Endothelial cell (in vitro differentiated cells): ENCODE results near the gene ZNF468. TPM values are rescaled to one million over a fixed set of nuclear protein-coding genes. Genes with fewer than 3 reads are reported as not detected.
A peak's percentile ranks its signal among the peaks of the same experiment; 100 is the strongest.
"Not testable (repeated sequence)": the region's sequence is repeated elsewhere in the genome, so short reads cannot be mapped to it uniquely, and the experiment has no call there.

Experiments used
- DNase-seq: peaks from one replicate; pipeline ENCODE4 v3.0.0; 2021; ENCODE audit warnings: low spot score
- H3K27ac Mint-ChIP-seq: one replicate; pipeline ENCODE4 v1.8.0; 2021; ENCODE audit warnings: mixed read lengths, inconsistent platforms; ENCODE audit not compliant: unreplicated experiment
- H3K27me3 Mint-ChIP-seq: one replicate; pipeline ENCODE4 v1.8.0; 2021; ENCODE audit warnings: mild to moderate bottlenecking, moderate library complexity, mixed read lengths, inconsistent platforms; ENCODE audit not compliant: unreplicated experiment
- H3K36me3 Mint-ChIP-seq: one replicate; pipeline ENCODE4 v1.8.0; 2021; ENCODE audit warnings: mild to moderate bottlenecking, low read depth, mixed read lengths, inconsistent platforms; ENCODE audit not compliant: unreplicated experiment
- H3K4me1 Mint-ChIP-seq: one replicate; pipeline ENCODE4 v1.8.0; 2021; ENCODE audit warnings: mild to moderate bottlenecking, mixed read lengths, inconsistent platforms; ENCODE audit not compliant: unreplicated experiment
- H3K4me3 Mint-ChIP-seq: one replicate; pipeline ENCODE4 v1.8.0; 2021; ENCODE audit warnings: mild to moderate bottlenecking, mixed read lengths, inconsistent platforms; ENCODE audit not compliant: unreplicated experiment
- H3K9me3 Mint-ChIP-seq: one replicate; pipeline ENCODE4 v1.8.0; 2021; ENCODE audit warnings: mixed read lengths, inconsistent platforms; ENCODE audit not compliant: unreplicated experiment
- CTCF ChIP-seq: fragments of 200-600 bp; sonication (generic); IDR thresholded peaks from one replicate; pipeline ENCODE4 v1.5.0; 2021; ENCODE audit warnings: antibody characterized with exemption; ENCODE audit not compliant: unreplicated experiment
- long read RNA-seq: library from polyadenylated mRNA; unstranded; transcript quantifications from one replicate; pipeline ENCODE4 v2.0.0, GENCODE V29; 2020; ENCODE audit not compliant: unreplicated experiment
- total RNA-seq: library from RNA; stranded (reverse); fragmentation: NEBNext Ultra II Directional; extraction: Animal tissue kit (Norgen Biotek cat#: 25700); gene quantifications from one replicate; pipeline ENCODE4 v1.2.1, GENCODE V29; 2021; ENCODE audit not compliant: unreplicated experiment

The ZNF468 gene
- 21.4 TPM for total RNA-seq
- long read RNA-seq, full-length matches to known transcripts = 3 of 4 reads
- long read RNA-seq, partial matches to known transcripts = 0 of 4 reads
- long read RNA-seq, other reads (novel, unspliced or antisense) = 1 of 4 reads

DNA sequence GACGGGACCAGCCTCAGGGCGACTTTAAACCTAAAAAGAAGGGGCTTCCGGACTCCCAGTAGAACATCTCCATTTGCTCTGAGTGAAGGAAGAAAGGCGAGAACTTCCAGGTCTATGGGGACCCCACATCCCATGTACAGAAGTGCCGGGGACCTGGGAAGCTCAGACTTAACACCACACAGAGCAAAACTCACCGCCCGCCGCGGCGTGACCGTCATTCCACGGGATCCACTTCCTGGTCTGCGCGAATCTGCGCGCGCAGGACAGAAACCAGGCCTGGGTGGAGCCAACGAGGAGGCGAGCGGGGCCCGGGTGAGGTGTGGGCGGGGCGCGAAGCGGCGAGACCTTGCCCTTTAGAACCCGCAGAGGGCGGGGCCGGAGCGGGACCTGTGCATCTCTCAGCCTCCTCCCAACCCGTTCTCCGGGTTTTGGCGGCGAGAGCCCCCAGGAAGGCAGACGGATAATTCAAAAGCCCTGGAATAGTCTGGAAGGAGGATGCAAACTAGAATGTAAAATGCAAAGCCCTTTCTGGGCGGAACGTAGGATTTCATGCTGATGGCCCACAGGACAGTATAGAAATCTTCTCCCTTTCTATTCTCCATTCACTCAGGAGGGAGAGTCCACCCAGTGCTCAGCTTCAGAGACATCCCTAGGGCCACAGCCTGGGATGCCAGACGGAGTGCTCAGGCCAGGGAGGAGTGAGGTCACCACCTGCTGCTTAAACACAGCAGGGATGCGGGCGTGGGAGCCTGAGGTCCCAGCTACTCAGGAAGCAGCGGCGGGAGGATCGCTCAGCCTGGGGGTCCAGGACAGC is at the start of gene ZNF468:
ZNF468 (minus strand) TSS at position 242 of the 814 bp plus-strand sequence. CDS start 3,347 bp downstream, outside the sequence.
- peak; percentile 57 for DNase-seq
- H3K36me3 Mint-ChIP-seq = peaks cover 12% of the 10 kb centered on the region
- not testable (repeated sequence) for H3K9me3 Mint-ChIP-seq, H3K27me3 Mint-ChIP-seq
- peaks cover 14% of the 10 kb centered on the region for H3K4me1 Mint-ChIP-seq
- H3K4me3 Mint-ChIP-seq = peak within 1 kb of the TSS; percentile 92
- peak within 1 kb of the TSS; percentile 55 for H3K27ac Mint-ChIP-seq
- peak; percentile 15 for TF ChIP-seq CTCF

DNA sequence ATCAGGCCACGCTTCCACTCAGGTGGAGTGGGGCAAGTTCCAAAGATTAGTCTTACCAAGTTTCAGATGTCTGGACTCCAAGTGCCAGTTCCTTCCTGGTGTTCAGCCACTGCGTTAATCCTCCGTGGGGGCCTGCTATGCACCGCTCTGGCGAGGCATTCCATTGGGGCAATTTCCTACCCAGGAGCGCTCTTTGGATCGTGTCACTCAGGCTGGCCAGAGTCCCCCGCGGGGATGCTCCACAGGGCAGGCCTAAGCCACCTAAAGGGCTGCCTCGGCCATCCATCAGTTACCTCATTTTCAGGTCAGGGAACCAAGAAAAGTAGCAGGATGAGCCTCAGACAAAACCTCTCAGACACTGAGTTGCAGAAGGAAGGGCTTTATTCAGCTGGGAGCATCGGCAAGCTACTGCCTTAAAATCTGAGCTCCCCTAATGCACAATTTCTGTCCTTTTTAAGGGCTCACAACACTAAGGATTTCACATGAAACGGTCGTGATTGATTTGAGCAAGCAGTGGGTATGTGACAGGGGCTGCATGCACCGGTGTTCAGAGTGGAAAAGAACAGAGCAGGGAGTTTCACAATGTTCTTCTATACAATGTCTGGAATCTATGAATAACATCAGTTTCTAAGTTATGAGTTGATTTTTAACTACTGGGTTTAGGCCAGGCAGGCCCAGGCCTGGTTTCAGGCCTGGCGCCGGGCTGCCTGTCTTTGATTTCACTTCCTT is 46.8 kb upstream of the ZNF468 start:
- not testable (repeated sequence) for H3K27ac Mint-ChIP-seq, H3K27me3 Mint-ChIP-seq, H3K9me3 Mint-ChIP-seq, H3K4me1 Mint-ChIP-seq, H3K4me3 Mint-ChIP-seq, DNase-seq
- H3K36me3 Mint-ChIP-seq = peaks cover 24% of the 10 kb centered on the region

- DNase-seq = no peak
- Mint-ChIP-seq H3K27ac (no peak overlapping the region), H3K4me1 (peaks cover 9% of the 10 kb centered on the region), H3K9me3 (no peaks in the 10 kb centered on the region), H3K27me3 (peaks cover 5% of the 10 kb centered on the region), H3K4me3 (no peak overlapping the region), H3K36me3 (peaks cover 20% of the 10 kb centered on the region)
- no peak for TF ChIP-seq CTCF
These were observed 44.4 kb upstream of the ZNF468 start for GRCh38 chr19:52901842-52902241.

DNA sequence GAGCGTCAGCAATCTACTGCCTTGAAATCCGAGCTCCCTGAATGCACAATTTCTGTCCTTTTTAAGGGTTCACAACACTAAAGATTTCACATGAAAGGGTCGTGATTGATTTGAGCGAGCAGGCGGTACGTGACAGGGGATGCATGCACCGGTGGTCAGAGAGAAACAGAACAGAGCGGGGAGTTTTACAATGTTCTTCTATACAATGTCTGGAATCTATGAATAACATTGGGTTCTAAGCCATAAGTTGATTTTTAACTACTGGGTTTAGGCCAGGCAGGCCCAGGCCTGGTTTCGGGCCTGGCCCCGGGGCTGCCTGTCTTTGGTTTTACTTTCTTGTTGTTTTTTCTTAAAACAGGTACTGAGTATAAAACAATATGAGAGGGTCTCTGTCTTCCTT is 41.2 kb upstream of the ZNF468 start:
- not testable (repeated sequence) for DNase-seq, H3K9me3 Mint-ChIP-seq, H3K27me3 Mint-ChIP-seq, H3K4me1 Mint-ChIP-seq
- Mint-ChIP-seq H3K4me3 (peak overlapping the region; percentile 6), H3K27ac (peak overlapping the region; percentile 91), H3K36me3 (peaks cover 12% of the 10 kb centered on the region)

DNA sequence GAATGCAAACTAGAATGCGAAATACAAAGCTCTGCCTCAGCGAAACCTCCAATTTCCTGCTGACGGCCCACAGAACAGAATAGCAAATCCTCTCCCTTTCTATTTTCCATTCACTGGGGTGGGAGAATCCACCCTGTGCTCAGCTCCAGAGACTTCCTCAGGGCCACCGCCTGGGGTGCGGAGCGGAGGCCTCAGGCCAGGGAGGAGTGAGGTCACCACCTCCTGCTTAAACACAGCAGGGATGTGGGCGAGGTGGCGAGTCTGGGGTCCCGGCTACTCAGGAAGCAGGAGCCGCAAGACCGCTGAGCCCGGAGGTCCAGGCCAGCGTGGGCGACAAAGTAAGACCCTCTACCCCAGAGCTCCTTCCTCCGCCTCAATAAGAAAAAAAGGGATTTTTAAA is 40.7 kb upstream of the ZNF468 start:
- H3K9me3 Mint-ChIP-seq = no peaks in the 10 kb centered on the region
- H3K27ac Mint-ChIP-seq = peak overlapping the region; percentile 91
- no peak for TF ChIP-seq CTCF
- peak; percentile 40 for DNase-seq
- H3K36me3 Mint-ChIP-seq = peaks cover 14% of the 10 kb centered on the region
- peaks cover 5% of the 10 kb centered on the region for H3K27me3 Mint-ChIP-seq
- H3K4me3 Mint-ChIP-seq = peak overlapping the region; percentile 94
- peaks cover 9% of the 10 kb centered on the region for H3K4me1 Mint-ChIP-seq
